ENCODE data around the gene LINC00632. TPM values are rescaled to one million over a fixed set of nuclear protein-coding genes. Genes with fewer than 3 reads are reported as not detected.

Gene LINC00632
- total and polyA plus RNA-seq, 4 donors, result 0.15 to 28.7 (median 0.32) TPM

DNA sequence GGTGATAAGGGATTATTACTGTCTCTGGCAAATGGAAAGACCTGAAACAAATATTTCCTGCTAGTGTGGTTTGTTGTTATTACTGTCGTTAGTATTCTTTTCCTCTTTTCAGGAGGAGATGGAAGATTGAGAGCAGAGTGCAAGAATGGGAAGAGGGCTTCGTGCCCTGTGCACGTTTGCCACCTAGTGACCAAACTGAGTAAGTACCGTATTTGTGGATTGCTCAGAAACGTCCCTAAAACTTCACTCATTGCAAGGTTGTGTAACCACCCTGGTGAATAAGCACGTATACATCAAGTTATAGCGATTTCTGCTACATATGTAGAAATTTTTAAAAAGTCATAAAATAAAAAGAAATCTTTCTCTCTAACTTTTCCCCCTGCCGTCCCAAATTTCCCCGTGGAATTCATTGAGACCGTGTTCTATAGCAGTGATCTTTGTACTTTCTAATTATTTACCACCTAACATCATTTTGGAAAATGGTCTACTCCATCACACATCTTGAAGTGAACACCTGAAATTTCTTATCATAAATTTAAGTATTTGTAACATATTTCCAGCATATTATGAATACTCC, 24.3 kb downstream of the LINC00632 start (continued):
- TF ChIP-seq, protein P1, sequence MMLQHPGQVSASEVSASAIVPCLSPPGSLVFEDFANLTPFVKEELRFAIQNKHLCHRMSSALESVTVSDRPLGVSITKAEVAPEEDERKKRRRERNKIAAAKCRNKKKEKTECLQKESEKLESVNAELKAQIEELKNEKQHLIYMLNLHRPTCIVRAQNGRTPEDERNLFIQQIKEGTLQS (IDR thresholded peaks at IDR 0.05), result no peak
- no peak for TF ChIP-seq NR2F2 (IDR thresholded peaks at IDR 0.05)
- no peak for TF ChIP-seq FOXA2 (IDR thresholded peaks at IDR 0.05)
- TF ChIP-seq EGR1 (IDR thresholded peaks at IDR 0.05; ENCODE audit: low read depth in 2 of 2), result no peak
- TF ChIP-seq JUND (IDR thresholded peaks at IDR 0.05), result no peak

DNA sequence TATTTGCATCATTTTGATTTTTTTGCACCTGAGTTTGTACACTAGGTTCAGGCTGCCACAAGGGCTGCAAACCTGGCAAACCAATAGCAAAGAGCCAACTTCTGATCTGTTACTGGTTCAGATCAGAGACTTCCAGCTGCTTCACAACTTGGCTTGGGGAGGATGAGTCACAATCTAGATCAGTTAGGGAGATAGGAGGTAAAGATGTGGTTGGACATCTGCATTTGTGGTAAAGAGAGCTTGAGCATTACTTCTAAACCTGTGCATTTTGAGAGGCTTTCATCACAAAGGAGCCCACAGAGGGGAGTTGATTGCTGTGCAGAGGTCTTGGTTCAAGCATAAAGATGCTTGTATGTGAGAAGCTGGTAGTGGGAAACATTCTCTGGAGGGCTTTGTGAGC, 34.5 kb downstream of the LINC00632 start:
- no peaks in the 10 kb centered on the region for H3K27me3 ChIP-seq (ENCODE audit: control insufficient read depth in 4 of 4, insufficient read depth in 4 of 4, low read length in 3 of 4)
- TF ChIP-seq HNF4G (IDR thresholded peaks at IDR 0.05), result no peak
- no peak for TF ChIP-seq JUND (IDR thresholded peaks at IDR 0.05)
- no peak for TF ChIP-seq SP1 (IDR thresholded peaks at IDR 0.05)
- no peak for TF ChIP-seq FOXA2 (IDR thresholded peaks at IDR 0.05)
- no peak overlapping the region for H3K9ac ChIP-seq (ENCODE audit: low read depth in 1 of 2, low read length in 2 of 2)
- no peak for DNase-seq (ENCODE audit: low spot score)
- H3K4me1 ChIP-seq (ENCODE audit: control insufficient read depth in 4 of 4, insufficient read depth in 4 of 4, low read length in 3 of 4), result no peaks in the 10 kb centered on the region
- no peaks in the 10 kb centered on the region for H3K36me3 ChIP-seq (ENCODE audit: control insufficient read depth in 4 of 4, insufficient read depth in 3 of 4, low read depth in 1 of 4, low read length in 3 of 4)
- H3K9me3 ChIP-seq (ENCODE audit: control insufficient read depth in 4 of 4, low read length in 3 of 4), result no peaks in the 10 kb centered on the region
- H3K27ac ChIP-seq (ENCODE audit: low read depth in 1 of 2, low read length in 2 of 2), result no peak overlapping the region
- no peak overlapping the region for H3K4me3 ChIP-seq (ENCODE audit: low read depth in 1 of 3, low read length in 3 of 3)

DNA sequence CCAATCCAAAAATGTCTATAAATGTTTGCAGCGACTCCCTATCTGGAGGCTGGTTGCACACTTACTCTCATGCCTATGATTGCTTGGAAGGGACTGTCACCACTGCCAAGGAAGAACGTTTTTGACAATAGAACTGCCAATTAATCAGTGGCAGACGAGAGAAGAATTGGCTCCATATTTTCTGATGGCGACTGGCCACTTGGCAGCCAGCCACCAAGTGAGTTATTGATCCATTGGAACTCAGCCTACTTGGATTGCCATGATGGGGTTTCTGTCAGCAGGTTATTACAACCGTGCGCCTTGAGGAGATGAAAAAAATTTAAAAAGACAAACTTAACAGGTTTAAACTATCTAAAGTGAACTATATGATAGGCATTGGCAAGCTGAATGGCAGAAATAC, 47.4 kb downstream of the LINC00632 start:
- TF ChIP-seq, protein P2, sequence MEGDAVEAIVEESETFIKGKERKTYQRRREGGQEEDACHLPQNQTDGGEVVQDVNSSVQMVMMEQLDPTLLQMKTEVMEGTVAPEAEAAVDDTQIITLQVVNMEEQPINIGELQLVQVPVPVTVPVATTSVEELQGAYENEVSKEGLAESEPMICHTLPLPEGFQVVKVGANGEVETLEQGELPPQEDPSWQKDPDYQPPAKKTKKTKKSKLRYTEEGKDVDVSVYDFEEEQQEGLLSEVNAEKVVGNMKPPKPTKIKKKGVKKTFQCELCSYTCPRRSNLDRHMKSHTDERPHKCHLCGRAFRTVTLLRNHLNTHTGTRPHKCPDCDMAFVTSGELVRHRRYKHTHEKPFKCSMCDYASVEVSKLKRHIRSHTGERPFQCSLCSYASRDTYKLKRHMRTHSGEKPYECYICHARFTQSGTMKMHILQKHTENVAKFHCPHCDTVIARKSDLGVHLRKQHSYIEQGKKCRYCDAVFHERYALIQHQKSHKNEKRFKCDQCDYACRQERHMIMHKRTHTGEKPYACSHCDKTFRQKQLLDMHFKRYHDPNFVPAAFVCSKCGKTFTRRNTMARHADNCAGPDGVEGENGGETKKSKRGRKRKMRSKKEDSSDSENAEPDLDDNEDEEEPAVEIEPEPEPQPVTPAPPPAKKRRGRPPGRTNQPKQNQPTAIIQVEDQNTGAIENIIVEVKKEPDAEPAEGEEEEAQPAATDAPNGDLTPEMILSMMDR (IDR thresholded peaks at IDR 0.05; ENCODE audit: low read depth, low read length, missing input control), result no peak
- TF ChIP-seq, protein P3, sequence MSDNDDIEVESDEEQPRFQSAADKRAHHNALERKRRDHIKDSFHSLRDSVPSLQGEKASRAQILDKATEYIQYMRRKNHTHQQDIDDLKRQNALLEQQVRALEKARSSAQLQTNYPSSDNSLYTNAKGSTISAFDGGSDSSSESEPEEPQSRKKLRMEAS (IDR thresholded peaks at IDR 0.05), result no peak
- TF ChIP-seq, protein P4, sequence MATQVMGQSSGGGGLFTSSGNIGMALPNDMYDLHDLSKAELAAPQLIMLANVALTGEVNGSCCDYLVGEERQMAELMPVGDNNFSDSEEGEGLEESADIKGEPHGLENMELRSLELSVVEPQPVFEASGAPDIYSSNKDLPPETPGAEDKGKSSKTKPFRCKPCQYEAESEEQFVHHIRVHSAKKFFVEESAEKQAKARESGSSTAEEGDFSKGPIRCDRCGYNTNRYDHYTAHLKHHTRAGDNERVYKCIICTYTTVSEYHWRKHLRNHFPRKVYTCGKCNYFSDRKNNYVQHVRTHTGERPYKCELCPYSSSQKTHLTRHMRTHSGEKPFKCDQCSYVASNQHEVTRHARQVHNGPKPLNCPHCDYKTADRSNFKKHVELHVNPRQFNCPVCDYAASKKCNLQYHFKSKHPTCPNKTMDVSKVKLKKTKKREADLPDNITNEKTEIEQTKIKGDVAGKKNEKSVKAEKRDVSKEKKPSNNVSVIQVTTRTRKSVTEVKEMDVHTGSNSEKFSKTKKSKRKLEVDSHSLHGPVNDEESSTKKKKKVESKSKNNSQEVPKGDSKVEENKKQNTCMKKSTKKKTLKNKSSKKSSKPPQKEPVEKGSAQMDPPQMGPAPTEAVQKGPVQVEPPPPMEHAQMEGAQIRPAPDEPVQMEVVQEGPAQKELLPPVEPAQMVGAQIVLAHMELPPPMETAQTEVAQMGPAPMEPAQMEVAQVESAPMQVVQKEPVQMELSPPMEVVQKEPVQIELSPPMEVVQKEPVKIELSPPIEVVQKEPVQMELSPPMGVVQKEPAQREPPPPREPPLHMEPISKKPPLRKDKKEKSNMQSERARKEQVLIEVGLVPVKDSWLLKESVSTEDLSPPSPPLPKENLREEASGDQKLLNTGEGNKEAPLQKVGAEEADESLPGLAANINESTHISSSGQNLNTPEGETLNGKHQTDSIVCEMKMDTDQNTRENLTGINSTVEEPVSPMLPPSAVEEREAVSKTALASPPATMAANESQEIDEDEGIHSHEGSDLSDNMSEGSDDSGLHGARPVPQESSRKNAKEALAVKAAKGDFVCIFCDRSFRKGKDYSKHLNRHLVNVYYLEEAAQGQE (IDR thresholded peaks at IDR 0.05), result no peak
- TF ChIP-seq FOXA1 (IDR thresholded peaks at IDR 0.05) (no peak), HNF4A (conservative IDR thresholded peaks at IDR 0.05) (no peak), NR2F2 (IDR thresholded peaks at IDR 0.05) (no peak), RAD21 (IDR thresholded peaks at IDR 0.05) (no peak), FOXA2 (IDR thresholded peaks at IDR 0.05) (no peak), RXRA (IDR thresholded peaks at IDR 0.05) (no peak), GABPA (IDR thresholded peaks at IDR 0.05 in 1 of 2, conservative IDR thresholded peaks at IDR 0.05 in 1 of 2) (no peak)
- TF ChIP-seq, protein P5, sequence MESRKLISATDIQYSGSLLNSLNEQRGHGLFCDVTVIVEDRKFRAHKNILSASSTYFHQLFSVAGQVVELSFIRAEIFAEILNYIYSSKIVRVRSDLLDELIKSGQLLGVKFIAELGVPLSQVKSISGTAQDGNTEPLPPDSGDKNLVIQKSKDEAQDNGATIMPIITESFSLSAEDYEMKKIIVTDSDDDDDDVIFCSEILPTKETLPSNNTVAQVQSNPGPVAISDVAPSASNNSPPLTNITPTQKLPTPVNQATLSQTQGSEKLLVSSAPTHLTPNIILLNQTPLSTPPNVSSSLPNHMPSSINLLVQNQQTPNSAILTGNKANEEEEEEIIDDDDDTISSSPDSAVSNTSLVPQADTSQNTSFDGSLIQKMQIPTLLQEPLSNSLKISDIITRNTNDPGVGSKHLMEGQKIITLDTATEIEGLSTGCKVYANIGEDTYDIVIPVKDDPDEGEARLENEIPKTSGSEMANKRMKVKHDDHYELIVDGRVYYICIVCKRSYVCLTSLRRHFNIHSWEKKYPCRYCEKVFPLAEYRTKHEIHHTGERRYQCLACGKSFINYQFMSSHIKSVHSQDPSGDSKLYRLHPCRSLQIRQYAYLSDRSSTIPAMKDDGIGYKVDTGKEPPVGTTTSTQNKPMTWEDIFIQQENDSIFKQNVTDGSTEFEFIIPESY (IDR thresholded peaks at IDR 0.05), result no peak
- TF ChIP-seq, protein P1 (IDR thresholded peaks at IDR 0.05), result no peak
- Histone ChIP-seq H3K4me3 (ENCODE audit: low read depth in 1 of 3, low read length in 3 of 3) (no peak overlapping the region), H3K9me3 (ENCODE audit: control insufficient read depth in 4 of 4, low read length in 3 of 4) (no peaks in the 10 kb centered on the region), H3K4me1 (ENCODE audit: control insufficient read depth in 4 of 4, insufficient read depth in 4 of 4, low read length in 3 of 4) (peaks cover 0 to 2% (median 0%) of the 10 kb centered on the region in 4 donors), H3K27me3 (ENCODE audit: control insufficient read depth in 4 of 4, insufficient read depth in 4 of 4, low read length in 3 of 4) (peaks cover 0 to 5% (median under 1%) of the 10 kb centered on the region in 4 donors), H3K9ac (ENCODE audit: low read depth in 1 of 2, low read length in 2 of 2) (no peak overlapping the region), H3K36me3 (ENCODE audit: control insufficient read depth in 4 of 4, insufficient read depth in 3 of 4, low read depth in 1 of 4, low read length in 3 of 4) (no peaks in the 10 kb centered on the region), H3K27ac (ENCODE audit: low read depth in 1 of 2, low read length in 2 of 2) (no peak overlapping the region)
- WGBS, result 26% methylated on average over 6 of the region's 6 CpGs
- DNase-seq (ENCODE audit: low spot score), result no peak

All from liver (tissue), 9 donors.